H1 (cell line): ENCODE measurements around the gene GAS2. TPM values are rescaled to one million over a fixed set of nuclear protein-coding genes. Genes with fewer than 3 reads are reported as not detected.

ENCODE experiments used
- CTCF ChIA-PET: fragments of 300-600 bp; sonication (Branson Sonifier 250); formaldehyde crosslinking; loops from one replicate; lab custom pipeline; 2021; ENCODE audit not compliant: partially characterized antibody; lab: Charles Lee
- POLR2A ChIA-PET: fragments of 300-600 bp; sonication (Branson Sonifier 250); formaldehyde crosslinking; loops from one replicate; lab custom pipeline; 2021; ENCODE audit warnings: inconsistent platforms; ENCODE audit not compliant: partially characterized antibody; lab: Charles Lee
- DNase-seq, 2 experiments: peaks; one replicate each; pipeline versions ENCODE4 v3.0.0 to v3.0.0-alpha.2; 2010 to 2022; ENCODE audit warnings: low spot score in 2 of 2, low read depth in 1 of 2, mixed read lengths in 1 of 2
- FAIRE-seq: peaks from 2 replicates; lab custom pipeline; 2011; peaks lifted over from hg19 to GRCh38; lab: Jason Lieb, UNC
- H2AFZ ChIP-seq: 2 replicates; pipeline ENCODE4 v1.8.1; 2012; ENCODE audit warnings: low read length, inconsistent platforms
- H2AK5ac ChIP-seq: 2 replicates; pipeline ENCODE4 v1.6.1; 2013; ENCODE audit warnings: low read depth, low read length
- H2BK120ac ChIP-seq: replicated peaks from 2 replicates; pipeline ENCODE3; 2013; ENCODE audit warnings: low read depth, low read length, inconsistent platforms
- H2BK12ac ChIP-seq: 2 replicates; pipeline ENCODE4 v1.6.1; 2013; ENCODE audit warnings: low read depth, low read length
- H2BK15ac ChIP-seq: 2 replicates; pipeline ENCODE4 v1.6.1; 2013; ENCODE audit warnings: low read length
- H2BK20ac ChIP-seq: 2 replicates; pipeline ENCODE4 v1.6.1; 2013; ENCODE audit warnings: low read length
- H2BK5ac ChIP-seq: 2 replicates; pipeline ENCODE4 v1.6.1; 2013; ENCODE audit warnings: low read depth, low read length
- H3K14ac ChIP-seq: 2 replicates; pipeline ENCODE4 v1.6.1; 2013; ENCODE audit warnings: inconsistent platforms; ENCODE audit not compliant: insufficient read length
- H3K18ac ChIP-seq: 2 replicates; pipeline ENCODE4 v1.6.1; 2013; ENCODE audit warnings: low read length; ENCODE audit errors: extremely low read depth
- H3K23ac ChIP-seq: 2 replicates; pipeline ENCODE4 v1.6.1; 2013; ENCODE audit warnings: inconsistent platforms; ENCODE audit not compliant: insufficient read length
- H3K23me2 ChIP-seq: 2 replicates; pipeline ENCODE4 v1.6.1; 2013; ENCODE audit warnings: low read depth, low read length
- H3K27ac ChIP-seq: 2 replicates; pipeline ENCODE4 v1.6.1; 2011; ENCODE audit warnings: low read depth, low read length, inconsistent platforms
- H3K27me3 ChIP-seq, 4 experiments: replicated peaks in 1 of 4; 1 replicate in 1 of 4; 2 replicates in 3 of 4; pipeline versions ENCODE4 v1.6.1 to v1.8.1; 2011 to 2013; ENCODE audit warnings: low read length in 3 of 4, mild to moderate bottlenecking in 3 of 4, inconsistent platforms in 2 of 4, mixed read lengths in 2 of 4, moderate library complexity in 1 of 4; ENCODE audit not compliant: control insufficient read depth in 3 of 4, insufficient read depth in 3 of 4; ENCODE audit errors: extremely low read depth in 1 of 4
- H3K36me3 ChIP-seq, 4 experiments: 2 replicates each; pipeline versions ENCODE4 v1.6.1 to v1.8.1; 2011 to 2013; ENCODE audit warnings: mild to moderate bottlenecking in 4 of 4, low read length in 3 of 4, moderate library complexity in 2 of 4, control low read depth in 1 of 4, inconsistent platforms in 1 of 4; ENCODE audit not compliant: insufficient read depth in 4 of 4, control insufficient read depth in 2 of 4
- H3K4ac ChIP-seq: replicated peaks from 2 replicates; pipeline ENCODE3; 2013; ENCODE audit warnings: low read length, low read depth, mixed read lengths, inconsistent platforms; ENCODE audit not compliant: insufficient read length
- H3K4me1 ChIP-seq, 4 experiments: replicated peaks in 1 of 4; 1 replicate in 1 of 4; 2 replicates in 3 of 4; pipeline versions ENCODE4 v1.6.1 to v1.8.1; 2011 to 2013; ENCODE audit warnings: low read length in 3 of 4, inconsistent platforms in 2 of 4, mixed read lengths in 1 of 4; ENCODE audit not compliant: insufficient read depth in 4 of 4, control insufficient read depth in 3 of 4
- H3K4me2 ChIP-seq, 2 experiments: 2 replicates each; pipeline versions ENCODE4 v1.6.1 to v1.8.1; 2011 to 2013; ENCODE audit warnings: low read depth in 2 of 2, low read length in 2 of 2, control low read depth in 1 of 2, inconsistent platforms in 1 of 2, mild to moderate bottlenecking in 1 of 2; ENCODE audit not compliant: insufficient read depth in 1 of 2
- H3K4me3 ChIP-seq, 4 experiments: fragments of 200-600, 300-600 bp in 1 of 4; sonication (generic), shearing (Covaris generic), sonication (Bioruptor Twin) in 1 of 4; 2 replicates each; pipeline versions ENCODE4 v1.5.1 to v1.8.1; 2011 to 2016; ENCODE audit warnings: low read length in 4 of 4, low read depth in 3 of 4, control low read depth in 2 of 4, inconsistent platforms in 2 of 4, mild to moderate bottlenecking in 2 of 4, mixed read lengths in 1 of 4, moderate library complexity in 1 of 4; ENCODE audit not compliant: insufficient read depth in 2 of 4; ENCODE audit errors: extremely low read depth in 1 of 4
- H3K56ac ChIP-seq: replicated peaks from 2 replicates; pipeline ENCODE3; 2013; ENCODE audit warnings: low read depth, mild to moderate bottlenecking, mixed read lengths, low read length, inconsistent platforms; ENCODE audit not compliant: insufficient read length
- H3K79me1 ChIP-seq: 2 replicates; pipeline ENCODE4 v1.6.1; 2013; ENCODE audit warnings: low read depth, low read length, control low read depth
- H3K79me2 ChIP-seq, 2 experiments: 2 replicates each; pipeline versions ENCODE4 v1.6.1 to v1.8.1; 2012 to 2013; ENCODE audit warnings: low read length in 2 of 2, mild to moderate bottlenecking in 2 of 2, inconsistent platforms in 1 of 2; ENCODE audit not compliant: insufficient read depth in 2 of 2, control insufficient read depth in 1 of 2
- H3K9ac ChIP-seq, 4 experiments: replicated peaks in 1 of 4; 1 replicate in 1 of 4; 2 replicates in 3 of 4; pipeline versions ENCODE4 v1.6.1 to v1.8.1; 2011 to 2013; ENCODE audit warnings: low read depth in 3 of 4, low read length in 3 of 4, control low read depth in 2 of 4, mild to moderate bottlenecking in 2 of 4, moderate library complexity in 2 of 4, inconsistent platforms in 1 of 4; ENCODE audit errors: extremely low read depth in 1 of 4
- H3K9me3 ChIP-seq, 2 experiments: 2 replicates each; pipeline versions ENCODE4 v1.6.1 to v1.8.1; 2012 to 2013; ENCODE audit warnings: mild to moderate bottlenecking in 2 of 2, moderate library complexity in 2 of 2, control low read depth in 1 of 2, inconsistent platforms in 1 of 2, low read depth in 1 of 2, low read length in 1 of 2, mixed read lengths in 1 of 2; ENCODE audit not compliant: insufficient read depth in 2 of 2
- H4K20me1 ChIP-seq, 2 experiments: replicated peaks in 1 of 2; 2 replicates each; pipeline versions ENCODE3 to v1.8.1; 2011 to 2013; ENCODE audit warnings: inconsistent platforms in 2 of 2, low read length in 2 of 2, mild to moderate bottlenecking in 1 of 2; ENCODE audit not compliant: insufficient read depth in 2 of 2, control insufficient read depth in 1 of 2
- H4K5ac ChIP-seq: 2 replicates; pipeline ENCODE4 v1.6.1; 2013; ENCODE audit warnings: low read length, low read depth, mixed read lengths, inconsistent platforms; ENCODE audit not compliant: insufficient read length
- H4K8ac ChIP-seq: 2 replicates; pipeline ENCODE4 v1.8.0; 2013; ENCODE audit warnings: mild to moderate bottlenecking, moderate library complexity, low read length, inconsistent platforms; ENCODE audit not compliant: insufficient read depth; ENCODE audit errors: extremely low read depth
- H4K91ac ChIP-seq: replicated peaks from 2 replicates; pipeline ENCODE3; 2013; ENCODE audit warnings: low read length, mixed read lengths, inconsistent platforms; ENCODE audit not compliant: insufficient read length
- TBP ChIP-seq: IDR thresholded peaks from 2 replicates; pipeline ENCODE4 v1.6.1; 2011; ENCODE audit warnings: low read depth, low read length, improper control_type of control experiment
- WGBS, 2 experiments: shearing (Covaris generic) in 1 of 2; methylation state at CpG; one replicate each; pipeline versions ENCODE4 v1.1.6 to v1.1.7; 2013 to 2015; ENCODE audit warnings: low lambda C conversion rate in 2 of 2, mixed read lengths in 2 of 2, inconsistent platforms in 1 of 2, low coverage in 1 of 2, missing lambda C conversion rate in 1 of 2; ENCODE audit not compliant: insufficient replicate concordance in 2 of 2, insufficient coverage in 1 of 2, insufficient read length in 1 of 2; ENCODE audit errors: extremely low coverage in 1 of 2, missing lambda C conversion rate in 1 of 2; 5-methylcytosine and 5-hydroxymethylcytosine counted together
- polyA plus RNA-seq, 7 experiments: library from polyadenylated mRNA; depleted of rRNA in 3 of 7; stranded (reverse) in 5 of 7; unstranded in 2 of 7; fragments of >200 nt in 5 of 7; fragments of 200-250 nt in 2 of 7; gene quantifications; 1 replicate in 5 of 7; 2 replicates in 1 of 7; 4 replicates in 1 of 7; pipeline versions ENCODE4 v1.2.1 to v1.2.3, GENCODE V29; 2011 to 2013; ENCODE audit warnings: missing spikeins in 2 of 7, mixed read lengths in 2 of 7
- total RNA-seq: library from RNA; stranded (reverse); fragmentation: NEBNext Ultra II Directional; extraction: Animal tissue kit (Norgen Biotek cat#: 25700); gene quantifications from 2 replicates; pipeline ENCODE4 v1.2.1, GENCODE V29; 2021

GAS2 gene
- total and polyA plus RNA-seq, 2 of the 8 experiments (the other 6 are each of a cell fraction or from before 2014, with no cell fraction given): 0.70 to 1.7 TPM

DNA sequence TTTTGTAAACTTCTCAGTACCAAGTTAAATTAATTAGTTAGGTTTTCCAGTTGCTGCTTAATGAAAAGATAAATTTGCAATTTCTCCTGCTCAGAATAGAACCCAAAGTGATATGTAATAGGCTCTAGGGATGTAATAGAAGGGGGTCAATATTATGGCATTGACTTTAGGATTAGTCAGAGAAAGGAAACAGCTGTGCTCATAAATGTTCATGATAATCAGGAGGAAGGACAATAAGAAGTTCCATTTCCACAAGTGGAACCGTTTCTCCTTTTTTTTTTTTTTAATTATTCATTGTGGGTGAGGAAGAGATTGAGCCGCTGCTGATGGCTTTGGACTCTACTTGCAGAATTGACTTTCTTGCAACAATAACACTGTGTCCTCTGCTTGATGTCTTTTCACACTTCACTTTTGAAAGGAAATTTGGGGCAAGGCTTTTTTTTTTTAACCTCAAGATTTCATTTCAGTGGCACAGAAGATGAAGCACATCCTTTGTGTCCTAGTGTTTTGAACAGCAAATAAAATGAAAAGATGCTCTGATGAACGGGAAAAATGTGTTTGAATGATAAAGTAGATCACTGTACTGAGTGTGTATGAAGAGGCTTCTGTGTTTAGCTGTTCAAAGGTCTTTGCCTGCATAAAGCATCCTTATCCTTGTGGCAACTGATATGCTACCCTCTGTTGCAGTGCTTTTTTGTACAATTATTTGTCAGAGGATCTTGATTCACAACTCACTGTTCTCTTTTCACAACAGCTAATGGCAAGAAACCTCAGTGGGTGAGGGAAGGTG lies 62.4 kb downstream of the GAS2 start:
- no peak overlapping the region for H3K4ac ChIP-seq
- no peaks in the 10 kb centered on the region for H3K36me3 ChIP-seq
- H2AK5ac ChIP-seq: 0 out of 2 replicates have a peak overlapping the region, but pooled peaks have one; percentile 55
- H3K23me2 ChIP-seq: no peaks in the 10 kb centered on the region; the same call in 1 of the 2 replicates
- no peaks in the 10 kb centered on the region for H3K4me1 ChIP-seq
- no peak overlapping the region for H2AFZ ChIP-seq
- POLR2A ChIA-PET: no interaction called here
- no peak overlapping the region for H4K5ac ChIP-seq
- H2BK120ac ChIP-seq: no peak overlapping the region
- H3K27me3 ChIP-seq: no peaks in the 10 kb centered on the region
- H3K4me2 ChIP-seq: no peak overlapping the region
- H2BK20ac ChIP-seq: no peak overlapping the region
- no peak overlapping the region for H3K4me3 ChIP-seq
- no peak overlapping the region for H2BK5ac ChIP-seq
- H3K79me1 ChIP-seq: no peaks in the 10 kb centered on the region
- H2BK12ac ChIP-seq: no peak overlapping the region
- FAIRE-seq (no peak), DNase-seq (no peak)
- H4K91ac ChIP-seq: no peak overlapping the region
- no peak overlapping the region for H3K27ac ChIP-seq
- no peaks in the 10 kb centered on the region for H4K20me1 ChIP-seq
- no peak overlapping the region for H2BK15ac ChIP-seq
- no peak overlapping the region for H4K8ac ChIP-seq
- no peak overlapping the region for H3K14ac ChIP-seq
- WGBS, 2 experiments: 77% methylated on average over 3 of the region's 3 CpGs; no CpG with 5 or more reads in 1 of the 2 experiments
- H3K9me3 ChIP-seq: no peaks in the 10 kb centered on the region
- TF ChIP-seq TBP: no peak
- no peak overlapping the region for H3K18ac ChIP-seq
- CTCF ChIA-PET: interaction anchor here (1.0 to 1.1 kb wide), 2 partner anchors 17 to 190 kb away, joined by 3 read pairs; no protein-coding TSS in a partner anchor
- H3K23ac ChIP-seq: no peak overlapping the region
- no peak overlapping the region for H3K56ac ChIP-seq
- no peak overlapping the region for H3K9ac ChIP-seq
- H3K79me2 ChIP-seq: no peaks in the 10 kb centered on the region
